ENCODE results near the gene ADAM23. TPM values are rescaled to one million over a fixed set of nuclear protein-coding genes. Genes with fewer than 3 reads are reported as not detected.

ADAM23 gene
- total RNA-seq, 2 donors from 2014 or later = 4.5 to 6.4 TPM

GRCh38 chr2:206511283-206511682, 68.0 kb downstream of the ADAM23 start:
- Histone ChIP-seq H3K36me3 (no peaks in the 10 kb centered on the region), H3K9me3 (no peaks in the 10 kb centered on the region), H3K27me3 (replicated peaks; ENCODE audit: insufficient read depth) (no peaks in the 10 kb centered on the region), H3K27ac (no peak overlapping the region), H3K4me3 (no peak overlapping the region), H3K4me1 (ENCODE audit: control insufficient read depth in 1 of 2, low read depth in 2 of 2) (no peaks in the 10 kb centered on the region)
- no peak for TF ChIP-seq CTCF (IDR thresholded peaks at IDR 0.05)
- ATAC-seq (ENCODE audit: insufficient number of reproducible peaks, low FRiP score, low read depth) (no peak), DNase-seq (ENCODE audit: low spot score) (no peak)

GRCh38 chr2:206512999-206513398, 69.7 kb downstream of the ADAM23 start:
- DNase-seq (ENCODE audit: low spot score) = no peak
- no peak for ATAC-seq (ENCODE audit: insufficient number of reproducible peaks, low FRiP score, low read depth)
- Histone ChIP-seq H3K4me1 (ENCODE audit: control insufficient read depth in 1 of 2, low read depth in 2 of 2) (no peaks in the 10 kb centered on the region), H3K4me3 (no peak overlapping the region), H3K36me3 (no peaks in the 10 kb centered on the region), H3K27me3 (replicated peaks; ENCODE audit: insufficient read depth) (no peaks in the 10 kb centered on the region), H3K27ac (no peak overlapping the region), H3K9me3 (no peaks in the 10 kb centered on the region)
- no peak for TF ChIP-seq CTCF (IDR thresholded peaks at IDR 0.05)

DNA sequence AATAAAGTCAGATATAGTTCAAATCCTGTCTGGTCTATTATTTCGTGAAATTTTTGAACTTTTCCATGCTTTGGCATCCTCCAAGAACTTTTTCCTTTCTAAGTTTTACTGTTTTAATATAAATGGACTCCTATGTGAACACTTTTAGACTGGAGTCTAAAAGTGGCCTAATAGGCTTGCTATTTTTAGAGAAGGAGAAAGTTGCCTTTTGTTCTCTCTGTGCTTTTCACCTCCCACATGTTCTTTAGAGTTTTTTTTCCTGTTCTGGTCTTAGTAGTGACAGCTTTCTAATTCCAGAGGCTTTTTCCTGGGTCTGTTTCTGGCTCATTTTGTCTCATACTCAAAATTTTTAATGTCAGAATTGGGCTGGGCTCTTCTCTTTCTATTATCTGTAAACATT, 72.2 kb downstream of the ADAM23 start:
- Histone ChIP-seq H3K4me1 (ENCODE audit: control insufficient read depth in 1 of 2, low read depth in 2 of 2) (no peaks in the 10 kb centered on the region), H3K36me3 (no peaks in the 10 kb centered on the region), H3K27ac (no peak overlapping the region), H3K4me3 (no peak overlapping the region), H3K9me3 (no peaks in the 10 kb centered on the region), H3K27me3 (replicated peaks; ENCODE audit: insufficient read depth) (no peaks in the 10 kb centered on the region)
- ATAC-seq (ENCODE audit: insufficient number of reproducible peaks, low FRiP score, low read depth) (no peak), DNase-seq (ENCODE audit: low spot score) (no peak)
- TF ChIP-seq CTCF (IDR thresholded peaks at IDR 0.05) = no peak

- Histone ChIP-seq H3K27me3 (replicated peaks; ENCODE audit: insufficient read depth) (no peaks in the 10 kb centered on the region), H3K4me3 (no peak overlapping the region), H3K36me3 (no peaks in the 10 kb centered on the region), H3K27ac (no peak overlapping the region), H3K4me1 (ENCODE audit: control insufficient read depth in 1 of 2, low read depth in 2 of 2) (no peaks in the 10 kb centered on the region), H3K9me3 (no peaks in the 10 kb centered on the region)
- no peak for TF ChIP-seq CTCF (IDR thresholded peaks at IDR 0.05)
- DNase-seq (ENCODE audit: low spot score) = no peak
- no peak for ATAC-seq (ENCODE audit: insufficient number of reproducible peaks, low FRiP score, low read depth)
Observed at GRCh38 chr2:206518997-206519396, 75.7 kb downstream of the ADAM23 start.

GRCh38 chr2:206520450-206520849, 77.1 kb downstream of the ADAM23 start:
- DNase-seq (ENCODE audit: low spot score) (no peak), ATAC-seq (ENCODE audit: insufficient number of reproducible peaks, low FRiP score, low read depth) (no peak)
- TF ChIP-seq CTCF (IDR thresholded peaks at IDR 0.05) = no peak
- no peak overlapping the region for H3K27ac ChIP-seq
- no peak overlapping the region for H3K4me3 ChIP-seq
- no peaks in the 10 kb centered on the region for H3K9me3 ChIP-seq
- no peaks in the 10 kb centered on the region for H3K4me1 ChIP-seq (ENCODE audit: control insufficient read depth in 1 of 2, low read depth in 2 of 2)
- H3K36me3 ChIP-seq = no peaks in the 10 kb centered on the region
- no peaks in the 10 kb centered on the region for H3K27me3 ChIP-seq (replicated peaks; ENCODE audit: insufficient read depth)

All from thoracic aorta (tissue), 2 donors.